GM21423 (cell line): Measurements from ENCODE around the gene TTYH1.

Source experiments
- ATAC-seq: cut with Tn5 transposase; IDR thresholded peaks from one replicate; pipeline ENCODE4 v1.9.1; 2021; ENCODE audit warnings: mild to moderate bottlenecking, moderate library complexity; ENCODE audit not compliant: unreplicated experiment

Gene TTYH1

DNA sequence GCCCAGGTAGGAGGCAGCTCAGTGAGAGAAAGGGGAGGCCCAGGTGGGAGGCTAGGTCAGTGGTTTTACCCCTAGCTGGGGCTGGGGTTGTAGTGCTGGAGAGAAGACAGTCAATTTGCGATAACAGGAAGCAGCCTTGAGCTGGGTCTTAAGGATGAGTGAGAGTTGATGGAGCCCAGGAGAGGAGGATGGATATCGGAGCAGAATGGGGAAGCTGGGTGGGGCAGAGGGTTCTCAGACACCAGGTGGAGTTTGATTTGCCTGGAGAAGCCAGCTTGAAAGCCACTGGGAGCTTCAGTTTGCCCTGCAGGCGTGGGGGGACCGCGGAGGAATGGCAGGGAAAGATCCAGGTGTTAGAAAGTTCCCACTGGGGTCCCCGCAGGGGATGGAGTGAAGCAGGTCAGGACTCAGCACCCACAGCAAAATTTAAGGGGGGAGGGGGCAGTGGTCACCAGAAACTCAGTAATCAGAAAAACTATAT, 58.7 kb downstream of the TTYH1 start:
- no peak for ATAC-seq

DNA sequence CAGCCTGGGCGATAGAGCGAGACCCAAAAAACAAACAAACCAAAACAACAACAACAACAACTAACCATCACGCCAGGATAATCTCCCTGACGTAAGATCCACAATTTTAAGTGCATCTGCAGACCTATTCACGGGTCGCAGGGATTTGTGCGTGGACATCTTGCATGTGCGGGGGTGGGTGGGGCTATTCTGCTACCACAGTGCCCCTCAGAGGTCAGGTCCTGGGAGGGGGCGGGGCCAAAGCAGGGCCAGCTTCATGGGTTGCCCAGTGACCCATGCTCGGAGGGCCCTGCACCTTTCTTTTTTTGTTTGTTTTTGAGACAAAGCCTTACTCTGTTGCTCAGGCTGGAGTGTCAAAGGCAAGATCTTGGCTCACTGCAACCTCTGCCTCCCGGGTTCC, 60.4 kb downstream of the TTYH1 start:
- no peak for ATAC-seq

DNA sequence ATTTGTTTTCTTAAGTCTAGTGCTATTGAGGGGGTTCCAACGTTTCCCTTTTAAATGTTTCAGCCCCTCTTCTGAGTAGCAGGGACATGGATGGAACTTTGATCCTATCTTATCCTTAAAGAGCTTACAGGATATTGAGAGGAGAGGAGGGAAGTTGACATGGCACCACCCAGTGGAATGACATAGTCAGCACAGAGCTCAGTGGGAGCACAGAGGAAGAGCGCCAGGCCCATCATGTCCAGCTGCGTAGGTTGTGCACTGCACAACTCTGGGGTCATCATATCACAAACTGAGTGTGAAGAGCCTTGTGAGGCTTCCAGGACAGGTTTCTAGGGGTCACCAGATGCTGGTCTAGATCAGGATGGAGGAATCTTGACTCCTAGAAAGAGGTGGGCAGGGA, 62.4 kb downstream of the TTYH1 start:
- no peak for ATAC-seq

DNA sequence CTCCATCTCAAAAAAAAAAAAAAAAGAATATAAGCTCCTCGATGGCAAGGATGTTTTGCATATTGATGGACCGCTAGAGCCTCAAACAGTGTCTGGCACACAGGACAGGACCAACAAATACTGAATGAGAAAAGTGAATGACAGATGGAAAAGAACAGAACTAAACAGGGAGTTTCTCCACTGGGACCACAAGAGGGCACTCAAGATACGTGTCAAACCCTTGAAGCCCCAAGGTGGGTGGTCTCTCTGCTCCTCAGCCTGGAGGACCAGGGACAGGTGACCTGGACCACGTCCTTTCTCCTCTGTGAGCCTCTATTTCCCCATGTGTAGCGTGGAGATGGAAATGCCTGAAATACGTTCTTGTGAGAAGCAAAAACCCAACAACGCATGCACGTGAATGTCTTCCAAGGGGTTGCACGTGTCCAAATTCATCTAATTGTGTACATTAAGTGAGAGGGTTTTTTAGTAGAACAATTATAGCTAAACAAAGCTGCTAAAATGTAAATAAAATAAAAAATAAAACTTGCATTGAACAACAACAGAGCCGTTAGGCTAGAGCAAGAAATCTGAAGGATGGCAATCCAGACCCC, 63.5 kb downstream of the TTYH1 start:
- ATAC-seq, result no peak

DNA sequence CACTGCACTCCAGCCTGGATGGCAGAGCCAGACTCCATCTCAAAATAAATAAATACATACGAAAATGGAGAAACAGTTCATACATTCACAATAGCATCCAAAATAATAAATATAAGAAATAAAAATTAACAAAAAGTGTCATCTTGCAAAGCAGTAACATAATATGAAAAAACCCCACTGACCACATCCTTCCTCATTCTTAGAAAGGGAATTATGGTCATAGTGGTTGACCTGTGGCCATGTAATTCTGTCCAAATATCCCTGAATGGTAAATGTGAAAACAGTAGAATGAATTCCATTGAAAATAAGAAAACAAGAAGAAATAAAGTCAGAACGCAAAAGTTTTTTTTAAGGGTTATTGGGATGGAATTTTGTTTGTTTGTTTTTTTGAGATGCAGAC, 64.8 kb downstream of the TTYH1 start:
- ATAC-seq, result no peak

DNA sequence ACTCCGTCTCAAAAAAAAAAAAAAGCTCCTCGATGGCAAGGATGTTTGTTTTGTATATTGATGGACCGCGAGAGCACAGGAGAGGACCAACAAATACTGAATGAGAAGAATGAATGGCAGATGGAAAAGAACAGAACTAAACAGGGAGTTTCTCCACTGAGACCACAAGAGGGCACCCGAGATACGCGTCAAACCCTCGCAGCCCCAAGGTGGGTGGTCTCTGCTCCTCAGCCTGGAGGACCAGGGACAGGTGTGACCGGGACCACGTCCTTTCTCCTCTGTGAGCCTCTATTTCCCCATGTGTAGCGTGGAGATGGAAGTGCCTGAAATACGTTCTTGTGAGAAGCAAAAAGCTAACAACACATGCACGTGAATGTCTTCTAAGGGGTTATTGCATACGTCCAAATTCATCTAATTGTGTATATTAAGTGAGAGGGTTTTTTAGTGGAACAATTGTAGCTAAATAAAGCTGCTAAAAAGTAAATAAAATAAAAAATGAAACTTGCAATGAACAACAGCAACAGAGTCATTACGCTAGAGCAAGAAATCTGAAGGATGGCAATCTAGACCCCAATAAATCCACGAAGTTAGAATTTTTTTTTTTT, 66.2 kb downstream of the TTYH1 start:
- no peak for ATAC-seq

DNA sequence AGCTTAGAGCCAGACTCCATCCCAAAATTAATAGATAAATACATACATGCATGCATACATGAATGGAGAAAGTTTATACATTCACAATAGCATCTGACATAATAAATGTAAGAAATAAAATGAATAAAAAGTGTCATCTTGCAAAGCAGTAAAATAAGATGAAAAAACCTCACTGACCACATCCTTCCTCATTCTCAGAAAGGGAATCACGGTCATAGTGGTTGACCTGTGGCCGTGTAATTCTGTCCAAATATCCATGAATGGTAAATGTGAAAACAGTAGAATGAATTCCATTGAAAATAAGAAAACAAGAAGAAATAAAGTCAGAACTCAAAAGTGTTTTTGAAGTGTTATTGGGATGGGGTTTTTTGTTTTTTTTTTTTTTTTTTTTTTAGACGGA, 67.6 kb downstream of the TTYH1 start:
- no peak for ATAC-seq

DNA sequence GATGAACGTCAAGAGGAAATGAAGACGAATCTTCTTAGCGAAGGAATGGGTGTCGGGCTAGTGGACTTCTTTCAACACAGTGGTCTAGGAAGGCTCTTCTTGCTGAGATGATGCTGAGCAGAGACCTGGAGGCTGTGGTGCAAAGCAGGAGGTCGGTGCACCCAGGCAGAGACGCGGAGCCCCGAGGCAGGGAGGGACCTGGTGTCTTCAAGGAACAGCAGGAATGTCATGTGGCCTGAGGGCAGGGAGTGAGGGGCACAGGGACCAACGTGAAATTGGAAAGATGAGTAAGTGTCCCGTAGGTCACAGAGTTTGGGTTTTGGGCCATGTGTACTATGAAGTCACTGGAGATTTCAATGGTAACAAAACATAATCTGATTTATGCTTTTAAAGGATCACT, 69.2 kb downstream of the TTYH1 start:
- no peak for ATAC-seq

DNA sequence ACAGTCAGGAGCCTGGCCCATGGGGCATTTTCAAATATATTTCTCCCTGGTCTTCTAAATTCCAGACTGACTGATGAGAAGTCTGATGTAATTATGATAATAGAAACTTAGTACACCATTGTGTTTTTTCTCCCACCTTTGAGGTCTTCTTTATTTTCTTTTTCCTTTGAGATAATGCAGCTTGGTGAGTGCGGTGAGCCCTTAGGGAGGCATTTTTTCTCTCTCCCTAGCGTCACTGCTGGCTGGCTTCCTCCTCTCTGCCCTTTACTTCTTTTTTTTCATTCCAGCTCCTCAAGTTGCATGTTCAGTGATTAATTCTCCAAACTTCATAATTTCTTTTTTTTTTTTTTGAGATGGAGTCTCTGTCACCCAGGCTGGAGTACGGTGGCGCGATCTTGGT, 70.6 kb downstream of the TTYH1 start:
- no peak for ATAC-seq
